Vagina (tissue), 2 donors: ENCODE data around the gene ZNF253.
"Not testable (repeated sequence)": the region's sequence is repeated elsewhere in the genome, so short reads cannot be mapped to it uniquely, and the experiment has no call there.

ENCODE experiments used
- CTCF ChIP-seq, 3 experiments: fragments of 450-650 bp in 2 of 3; fragments of 200-600 bp in 1 of 3; sonication (generic) in 1 of 3; IDR thresholded peaks; one replicate each; pipeline ENCODE4 v1.5.1; 2017 to 2019; ENCODE audit warnings: antibody characterized with exemption in 3 of 3, mild to moderate bottlenecking in 2 of 3, moderate library complexity in 2 of 3
- POLR2A ChIP-seq, 2 donors: fragments of 450-650 bp; IDR thresholded peaks; one replicate each; pipeline ENCODE4 v1.6.1; 2017; ENCODE audit warnings: antibody characterized with exemption in 2 of 2, mild to moderate bottlenecking in 2 of 2, moderate library complexity in 2 of 2
- POLR2AphosphoS5 ChIP-seq, 2 donors: sonication (generic); formaldehyde crosslinking; IDR thresholded peaks; one replicate each; pipeline ENCODE4 v1.9.0; 2017; ENCODE audit warnings: antibody characterized with exemption in 2 of 2, mild to moderate bottlenecking in 2 of 2, low read depth in 1 of 2; ENCODE audit not compliant: insufficient read depth in 1 of 2

GRCh38 chr19:19821976-19822375, 43.7 kb upstream of the ZNF253 start:
- TF ChIP-seq POLR2A (IDR thresholded peaks at IDR 0.05); CTCF (IDR thresholded peaks at IDR 0.05); POLR2AphosphoS5 (IDR thresholded peaks at IDR 0.05; ENCODE audit: insufficient read depth in 1 of 2, low read depth in 1 of 2): not testable (repeated sequence)
